ENCODE measurements around the gene CUBN.
A peak's percentile ranks its signal among the peaks of the same experiment; 100 is the strongest.
"Not testable (repeated sequence)": the region's sequence is repeated elsewhere in the genome, so short reads cannot be mapped to it uniquely, and the experiment has no call there.

Gene CUBN

GRCh38 chr10:16870331-16870730 lies 259.3 kb downstream of the CUBN start:
- no peak for DNase-seq (ENCODE audit: low read depth in 3 of 3)

- no peak for DNase-seq (ENCODE audit: low read depth in 3 of 3)
Measured at GRCh38 chr10:16867990-16868389, 261.6 kb downstream of the CUBN start.

GRCh38 chr10:16867556-16867955 lies 262.1 kb downstream of the CUBN start:
- no peak for DNase-seq (ENCODE audit: low read depth in 3 of 3)

GRCh38 chr10:16866541-16867275 lies 262.9 kb downstream of the CUBN start:
- DNase-seq (ENCODE audit: low read depth in 3 of 3): no peak

GRCh38 chr10:16865766-16866165 lies 263.8 kb downstream of the CUBN start:
- DNase-seq (ENCODE audit: low read depth in 3 of 3): no peak

- no peak for DNase-seq (ENCODE audit: low read depth in 3 of 3)
Measured at GRCh38 chr10:16863766-16864165, 265.8 kb downstream of the CUBN start.

GRCh38 chr10:16857419-16857818 lies 272.2 kb downstream of the CUBN start:
- DNase-seq (ENCODE audit: low read depth in 3 of 3): no peak

- DNase-seq (ENCODE audit: low read depth in 3 of 3): no peak
Measured at GRCh38 chr10:16856567-16856966, 273.0 kb downstream of the CUBN start.

- DNase-seq (ENCODE audit: low read depth in 3 of 3): no peak
Measured at GRCh38 chr10:16856092-16856491, 273.5 kb downstream of the CUBN start.

- no peak for DNase-seq (ENCODE audit: low read depth in 3 of 3)
Measured at GRCh38 chr10:16854623-16855022, 275.0 kb downstream of the CUBN start.

- no peak for DNase-seq (ENCODE audit: low read depth in 3 of 3)
Measured at GRCh38 chr10:16853809-16854208, 275.8 kb downstream of the CUBN start.

GRCh38 chr10:16853201-16853600 lies 276.4 kb downstream of the CUBN start:
- DNase-seq (ENCODE audit: low read depth in 3 of 3): no peak

GRCh38 chr10:16852624-16853023 lies 277.0 kb downstream of the CUBN start:
- DNase-seq (ENCODE audit: low read depth in 3 of 3): no peak

- DNase-seq (ENCODE audit: low read depth in 3 of 3): no peak
Measured at GRCh38 chr10:16848562-16849154, 281.0 kb downstream of the CUBN start.

- DNase-seq (ENCODE audit: low read depth in 3 of 3): no peak
Measured at GRCh38 chr10:16847644-16848043, 282.0 kb downstream of the CUBN start.

GRCh38 chr10:16845248-16845647 lies 284.4 kb downstream of the CUBN start:
- no peak for DNase-seq (ENCODE audit: low read depth in 3 of 3)

GRCh38 chr10:16843252-16843870 lies 286.2 kb downstream of the CUBN start:
- no peak for DNase-seq (ENCODE audit: low read depth in 3 of 3)

- peak in 1 of 3 experiments; percentile 21 for DNase-seq (ENCODE audit: low read depth in 3 of 3)
Measured at GRCh38 chr10:16835228-16835627, 294.4 kb downstream of the CUBN start.

GRCh38 chr10:16832351-16833080 lies 297.1 kb downstream of the CUBN start:
- no peak for DNase-seq (ENCODE audit: low read depth in 3 of 3)

GRCh38 chr10:16828701-16829175 lies 300.9 kb downstream of the CUBN start:
- no peak for DNase-seq (ENCODE audit: low read depth in 3 of 3)

- DNase-seq (ENCODE audit: low read depth in 3 of 3): peak in 2 of 3 experiments; percentile 34 to 44
Measured at GRCh38 chr10:16828114-16828568, 301.5 kb downstream of the CUBN start.

- DNase-seq (ENCODE audit: low read depth in 3 of 3): not testable (repeated sequence)
Measured at GRCh38 chr10:16827474-16827873, 302.1 kb downstream of the CUBN start.

All from stimulated activated CD4-positive, alpha-beta T cell treated with anti-CD3 and anti-CD28 coated beads, TNF-alpha, amount 100 ng/mL, for 4 hours (primary cell).